H1 (cell line): ENCODE measurements around the gene UCHL5. TPM values are rescaled to one million over a fixed set of nuclear protein-coding genes. Genes with fewer than 3 reads are reported as not detected.

Experiments
- EP300 ChIP-seq, 2 experiments: IDR thresholded peaks; 1 replicate in 1 of 2; 2 replicates in 1 of 2; pipeline ENCODE4 v1.6.1; 2011 to 2012; ENCODE audit warnings: low read depth in 2 of 2, low read length in 2 of 2, mild to moderate bottlenecking in 2 of 2, borderline replicate concordance in 1 of 2, inconsistent platforms in 1 of 2, moderate library complexity in 1 of 2
- SAP30 ChIP-seq: fragments of 300-600 bp; sonication (generic); IDR thresholded peaks from 2 replicates; pipeline ENCODE4 v1.7.1; 2012; ENCODE audit warnings: low read length, moderate library complexity, mild to moderate bottlenecking, inconsistent platforms; ENCODE audit not compliant: insufficient read depth, insufficient replicate concordance
- SP2 ChIP-seq: IDR thresholded peaks from 2 replicates; pipeline ENCODE4 v1.6.1; 2012; ENCODE audit warnings: mild to moderate bottlenecking, low read length, inconsistent platforms
- polyA plus RNA-seq, 7 experiments: library from polyadenylated mRNA; depleted of rRNA in 3 of 7; stranded (reverse) in 5 of 7; unstranded in 2 of 7; fragments of >200 nt in 5 of 7; fragments of 200-250 nt in 2 of 7; gene quantifications; 1 replicate in 5 of 7; 2 replicates in 1 of 7; 4 replicates in 1 of 7; pipeline versions ENCODE4 v1.2.1 to v1.2.3, GENCODE V29; 2011 to 2013; ENCODE audit warnings: missing spikeins in 2 of 7, mixed read lengths in 2 of 7
- total RNA-seq: library from RNA; stranded (reverse); fragmentation: NEBNext Ultra II Directional; extraction: Animal tissue kit (Norgen Biotek cat#: 25700); gene quantifications from 2 replicates; pipeline ENCODE4 v1.2.1, GENCODE V29; 2021

The UCHL5 gene
- total and polyA plus RNA-seq, 2 of the 8 experiments (the other 6 are each of a cell fraction or from before 2014, with no cell fraction given): 12.0 to 40.0 TPM

- no peak for TF ChIP-seq SAP30
- no peak for TF ChIP-seq SP2
- TF ChIP-seq EP300 (IDR thresholded peaks at IDR 0.05; ENCODE audit: borderline replicate concordance in 1 of 2, low read depth in 2 of 2, low read length in 2 of 2): no peak
These were observed 27.2 kb upstream of the UCHL5 start (continued) for GRCh38 chr1:193086342-193086741.
